ENCODE data around the gene PHKB.

- TF ChIP-seq REST (IDR thresholded peaks at IDR 0.05; ENCODE audit: insufficient read depth in 1 of 2, low read depth in 2 of 2, low read length in 2 of 2) (no peak), POLR2AphosphoS5 (IDR thresholded peaks at IDR 0.05; ENCODE audit: low read depth, low read length) (no peak)
Observed at GRCh38 chr16:47493381-47494337, 32.5 kb downstream of the PHKB start.

Measured in PFSK-1 (cell line).